ENCODE data around the gene CPNE5. TPM values are rescaled to one million over a fixed set of nuclear protein-coding genes. Genes with fewer than 3 reads are reported as not detected.

CPNE5 gene
- total RNA-seq, 1 experiment from 2014 or later = 0.63 TPM

- no peak for DNase-seq (ENCODE audit: low read depth, low spot score)
- in situ Hi-C loops (cut with HindIII; ENCODE audit: low pct_unique_long_range_greater_than_20kb, low sequenced_read_pairs) = no loop called here
Observed at GRCh38 chr6:36762123-36762522, 77.1 kb downstream of the CPNE5 start.

DNA sequence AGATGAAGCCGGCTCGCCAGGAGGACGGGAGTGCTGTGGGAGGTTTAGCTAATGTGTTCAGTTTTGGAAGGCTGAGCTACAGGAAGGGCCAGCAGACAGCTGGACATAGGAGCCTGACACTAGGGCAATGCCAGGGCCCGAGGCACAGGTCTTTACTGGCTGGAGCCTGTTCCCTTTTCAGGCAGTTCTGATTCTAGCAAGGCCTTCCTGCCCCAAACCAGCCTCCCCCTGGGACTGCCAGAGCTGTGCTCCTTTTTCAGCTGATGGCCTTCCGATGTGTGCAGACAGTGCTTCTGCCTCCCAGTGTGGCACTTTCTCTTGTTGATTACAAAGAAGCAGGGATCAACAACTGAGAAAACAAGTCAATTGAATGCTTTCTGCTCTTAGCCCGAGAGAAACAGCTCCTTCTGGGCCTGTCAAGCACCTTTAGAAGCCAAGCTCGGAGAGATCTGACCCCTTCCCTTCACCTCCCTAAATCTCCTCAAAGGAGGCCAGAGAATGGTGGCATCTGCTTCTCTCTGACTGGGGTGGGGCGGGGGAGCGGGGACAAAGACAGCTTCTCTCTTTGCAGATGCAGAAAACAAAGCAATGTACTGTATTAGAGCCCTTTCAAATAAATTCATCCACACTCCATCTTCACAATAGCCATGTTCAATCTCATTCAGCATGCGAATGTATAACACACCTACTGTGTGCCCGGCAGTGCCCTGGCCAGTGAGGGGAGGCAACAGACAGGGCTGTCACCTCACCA is 78.4 kb downstream of the CPNE5 start:
- no peak for DNase-seq (ENCODE audit: low read depth, low spot score)
- in situ Hi-C loops (cut with HindIII; ENCODE audit: low pct_unique_long_range_greater_than_20kb, low sequenced_read_pairs) = no loop called here

GRCh38 chr6:36759148-36759759 is 80.0 kb downstream of the CPNE5 start:
- in situ Hi-C loops (cut with HindIII; ENCODE audit: low pct_unique_long_range_greater_than_20kb, low sequenced_read_pairs) = no loop called here
- peak; percentile 69 for DNase-seq (ENCODE audit: low read depth, low spot score)

GRCh38 chr6:36758516-36759147 is 80.6 kb downstream of the CPNE5 start:
- DNase-seq (ENCODE audit: low read depth, low spot score) = no peak
- in situ Hi-C loops (cut with HindIII; ENCODE audit: low pct_unique_long_range_greater_than_20kb, low sequenced_read_pairs) = no loop called here

DNA sequence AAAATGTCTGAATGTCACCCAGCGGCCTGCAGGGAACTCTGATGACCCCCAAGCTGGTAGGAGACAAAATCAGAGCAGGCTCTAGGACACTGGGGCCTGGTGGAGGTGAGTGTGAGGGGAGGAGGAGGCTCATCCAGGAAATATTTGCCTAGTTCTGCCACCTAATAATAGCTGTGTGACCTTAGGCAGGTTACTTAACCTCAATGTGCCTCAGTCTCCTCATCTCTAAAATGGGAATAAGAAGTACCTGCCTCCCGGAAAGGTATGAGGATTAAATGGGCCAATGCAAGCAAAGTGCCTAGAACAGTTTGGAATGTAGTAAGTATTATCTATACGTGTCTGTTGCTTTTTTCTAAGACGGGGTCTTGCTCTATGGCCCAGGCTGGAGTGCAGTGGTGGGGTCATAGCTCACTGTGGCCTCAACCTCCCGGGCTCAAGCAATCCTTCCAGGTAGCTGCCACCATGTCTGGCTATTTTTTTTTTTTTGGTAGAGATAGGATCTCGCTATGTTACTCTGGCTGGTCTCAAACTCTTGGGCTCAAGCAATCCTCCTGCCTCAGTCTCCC is 81.2 kb downstream of the CPNE5 start:
- in situ Hi-C loops (cut with HindIII; ENCODE audit: low pct_unique_long_range_greater_than_20kb, low sequenced_read_pairs) = no loop called here
- no peak for DNase-seq (ENCODE audit: low read depth, low spot score)

- DNase-seq (ENCODE audit: low read depth, low spot score) = no peak
- in situ Hi-C loops (cut with HindIII; ENCODE audit: low pct_unique_long_range_greater_than_20kb, low sequenced_read_pairs) = no loop called here
Observed at GRCh38 chr6:36757206-36757605, 82.0 kb downstream of the CPNE5 start.

- DNase-seq (ENCODE audit: low read depth, low spot score) = no peak
- in situ Hi-C loops (cut with HindIII; ENCODE audit: low pct_unique_long_range_greater_than_20kb, low sequenced_read_pairs) = no loop called here
Observed at GRCh38 chr6:36756786-36757185, 82.5 kb downstream of the CPNE5 start.

DNA sequence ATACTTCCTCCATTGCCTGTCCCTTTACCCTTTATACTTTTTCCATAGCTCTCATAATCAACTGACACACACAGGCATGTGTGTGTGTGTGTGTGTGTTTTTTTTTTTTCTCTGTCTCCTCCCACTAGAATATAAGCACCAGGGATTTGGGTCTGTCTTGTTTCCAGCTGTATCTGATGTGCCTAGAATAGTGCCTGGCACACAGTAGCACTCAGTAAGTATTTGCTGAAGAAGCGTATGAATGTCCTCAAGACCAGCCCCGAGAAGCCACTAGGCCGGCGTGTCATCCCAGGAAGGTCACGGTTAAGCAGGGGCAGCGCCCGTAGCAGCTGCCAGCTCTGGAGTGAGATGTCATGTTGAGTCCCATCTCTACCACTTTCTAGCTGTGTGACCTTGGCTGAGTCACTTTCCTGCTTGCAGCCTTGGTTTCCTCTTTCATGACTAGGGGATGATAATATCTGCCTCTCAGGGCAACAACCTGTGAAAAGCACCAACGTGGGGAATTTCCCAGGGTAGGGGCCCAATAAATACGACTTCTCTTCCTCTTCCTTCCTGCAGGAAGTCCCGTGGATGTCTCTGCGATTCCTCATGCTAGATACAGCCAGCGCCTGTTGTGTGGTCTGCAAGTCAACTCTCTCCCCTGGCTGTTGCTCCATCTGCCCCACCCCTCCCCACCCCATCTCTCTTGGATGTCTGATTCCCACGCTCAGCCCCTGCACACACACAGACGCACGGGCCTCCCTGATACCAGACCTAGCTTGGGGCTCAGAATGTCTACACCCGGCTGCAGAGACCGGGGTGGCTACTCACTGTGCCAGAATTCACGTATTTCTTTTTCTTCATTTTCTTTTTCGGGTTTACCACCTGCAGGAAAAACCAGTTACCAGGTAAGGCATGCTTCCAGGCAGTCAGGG is 83.6 kb downstream of the CPNE5 start:
- DNase-seq (ENCODE audit: low read depth, low spot score) = no peak
- in situ Hi-C loops (cut with HindIII; ENCODE audit: low pct_unique_long_range_greater_than_20kb, low sequenced_read_pairs) = no loop called here

GRCh38 chr6:36754582-36755434 is 84.4 kb downstream of the CPNE5 start:
- in situ Hi-C loops (cut with HindIII; ENCODE audit: low pct_unique_long_range_greater_than_20kb, low sequenced_read_pairs) = no loop called here
- no peak for DNase-seq (ENCODE audit: low read depth, low spot score)

DNA sequence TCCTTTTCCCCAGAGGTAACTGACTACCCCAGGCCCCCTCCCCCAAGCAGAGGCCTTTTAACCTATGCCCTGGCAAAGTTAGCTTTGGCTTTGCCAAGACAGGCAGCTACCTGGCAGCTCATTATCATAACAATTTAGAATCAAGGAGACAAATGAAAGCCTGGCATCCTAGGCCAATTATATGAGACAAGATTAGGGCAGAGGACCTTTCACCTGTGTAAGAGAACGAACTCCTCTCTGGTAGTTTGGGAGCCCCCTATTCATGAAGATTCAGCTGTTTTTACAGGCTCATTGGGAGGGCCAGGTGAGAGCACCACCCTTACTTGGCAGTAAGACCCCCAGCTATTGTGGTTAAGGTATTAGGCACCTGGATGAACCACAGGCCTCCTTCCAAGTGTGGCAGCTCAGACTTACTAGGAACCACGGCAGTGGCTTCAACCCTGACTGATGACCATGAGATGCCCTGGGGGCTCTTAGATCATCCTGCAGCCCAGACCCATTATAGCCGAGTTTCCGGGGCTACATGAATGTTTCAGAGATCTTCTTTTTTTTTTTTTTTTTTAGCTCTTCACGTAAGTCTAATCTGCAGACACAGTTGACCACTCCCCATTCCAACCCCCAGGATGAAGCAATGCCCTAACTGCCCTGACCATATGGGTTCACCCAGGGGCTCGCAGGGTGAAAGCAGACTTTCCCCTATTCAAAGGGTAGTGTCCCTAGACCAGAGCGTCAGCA is 85.4 kb downstream of the CPNE5 start:
- in situ Hi-C loops (cut with HindIII; ENCODE audit: low pct_unique_long_range_greater_than_20kb, low sequenced_read_pairs) = no loop called here
- no peak for DNase-seq (ENCODE audit: low read depth, low spot score)

- DNase-seq (ENCODE audit: low read depth, low spot score) = no peak
- in situ Hi-C loops (cut with HindIII; ENCODE audit: low pct_unique_long_range_greater_than_20kb, low sequenced_read_pairs) = no loop called here
Observed at GRCh38 chr6:36752886-36753506, 86.2 kb downstream of the CPNE5 start.

GRCh38 chr6:36752187-36752885 is 86.9 kb downstream of the CPNE5 start:
- no peak for DNase-seq (ENCODE audit: low read depth, low spot score)
- in situ Hi-C loops (cut with HindIII; ENCODE audit: low pct_unique_long_range_greater_than_20kb, low sequenced_read_pairs) = no loop called here

DNA sequence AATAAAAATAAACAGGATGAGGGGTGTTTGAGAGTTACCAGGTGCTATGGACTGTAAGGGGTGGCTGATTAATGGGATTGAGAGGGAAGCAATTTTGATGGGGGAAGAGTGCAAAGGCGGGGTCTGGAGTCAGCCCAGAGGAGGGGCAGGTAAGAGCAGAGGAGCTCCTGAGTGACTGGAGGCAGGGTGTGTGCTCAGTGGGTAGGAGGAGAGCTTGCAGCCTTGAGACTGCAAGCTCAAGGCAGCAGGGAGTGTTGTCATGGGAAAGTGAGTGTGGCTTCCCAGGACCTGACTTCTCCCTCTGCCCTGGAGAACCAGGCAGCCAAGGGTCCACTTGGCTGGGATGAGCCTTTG is 87.4 kb downstream of the CPNE5 start:
- in situ Hi-C loops (cut with HindIII; ENCODE audit: low pct_unique_long_range_greater_than_20kb, low sequenced_read_pairs) = no loop called here
- DNase-seq (ENCODE audit: low read depth, low spot score) = no peak

DNA sequence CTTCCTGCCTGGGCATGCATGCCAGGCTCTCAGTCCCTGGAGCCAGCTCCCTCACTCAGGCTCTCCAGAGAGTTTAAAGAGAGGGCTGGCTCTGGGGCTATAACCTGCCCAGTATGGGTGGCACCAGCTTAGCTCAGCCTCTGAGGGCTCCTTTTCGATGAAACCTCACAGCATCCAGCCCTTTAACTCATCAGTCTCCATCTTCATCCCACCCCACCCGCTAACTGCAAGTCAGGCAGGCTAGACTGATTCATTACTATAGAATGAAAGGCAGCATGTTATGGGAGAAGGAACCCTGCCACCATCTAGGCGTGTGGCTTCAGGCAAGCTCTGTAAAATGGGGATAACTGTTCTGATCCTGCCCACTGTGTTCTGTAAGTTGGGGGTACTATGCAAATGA is 88.2 kb downstream of the CPNE5 start:
- no peak for DNase-seq (ENCODE audit: low read depth, low spot score)
- in situ Hi-C loops (cut with HindIII; ENCODE audit: low pct_unique_long_range_greater_than_20kb, low sequenced_read_pairs) = no loop called here

DNA sequence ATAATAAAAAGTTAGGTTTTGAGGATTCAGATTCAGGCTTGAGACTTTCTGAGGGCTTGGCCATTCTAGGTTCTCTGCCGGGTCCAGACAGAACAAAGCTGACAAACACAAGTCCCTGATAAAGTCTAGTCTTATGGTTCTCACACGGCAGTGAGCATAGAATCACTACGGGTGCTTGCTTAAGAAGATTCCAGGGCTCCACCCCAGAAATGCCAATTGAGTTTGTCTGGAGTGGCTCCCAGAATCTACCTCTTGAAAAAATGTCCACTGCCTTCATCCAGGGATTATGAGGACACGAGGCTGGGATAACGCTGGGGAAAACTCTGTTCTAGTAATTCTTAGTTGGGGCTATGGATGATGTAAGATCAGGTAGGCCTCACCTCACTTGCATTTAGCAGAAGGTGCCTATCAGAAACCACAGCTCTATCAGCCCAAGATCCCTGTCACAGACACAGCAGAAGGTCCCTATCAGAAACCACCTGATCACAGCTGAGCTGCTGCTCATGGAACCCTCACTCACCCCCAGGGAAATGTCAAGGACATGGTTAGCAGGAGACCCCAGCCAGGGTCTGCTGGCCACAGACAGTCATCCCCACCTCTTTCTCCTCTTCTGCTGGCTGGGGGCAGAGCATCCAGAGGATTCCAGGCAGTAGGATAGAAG is 89.3 kb downstream of the CPNE5 start:
- DNase-seq (ENCODE audit: low read depth, low spot score) = no peak
- in situ Hi-C loops (cut with HindIII; ENCODE audit: low pct_unique_long_range_greater_than_20kb, low sequenced_read_pairs) = no loop called here
